HepG2 (cell line): ENCODE results near the gene PFKL.

ENCODE experiments used
- TBP ChIP-seq: sonication (generic); formaldehyde crosslinking; IDR thresholded peaks from 2 replicates; pipeline ENCODE4 v1.5.0; 2020; ENCODE audit warnings: missing genetic modification reagents
- ZNF274 ChIP-seq: sonication (generic); formaldehyde crosslinking; IDR thresholded peaks from 2 replicates; pipeline ENCODE4 v1.5.1; 2020; ENCODE audit warnings: mild to moderate bottlenecking, missing genetic modification reagents
- ZNF766 ChIP-seq: sonication (generic); formaldehyde crosslinking; IDR thresholded peaks from 2 replicates; pipeline ENCODE4 v1.5.0; 2020; ENCODE audit warnings: missing genetic modification reagents, borderline replicate concordance

- TF ChIP-seq TBP (CRISPR knock-in tag) = no peak
- TF ChIP-seq ZNF274 (CRISPR knock-in tag) = no peak
- no peak for TF ChIP-seq ZNF766 (CRISPR knock-in tag)
These were observed 6.2 kb upstream of the PFKL start for GRCh38 chr21:44293551-44294231.
